Fibroblast of pulmonary artery (primary cell): ENCODE data around the gene SALL2.

Source experiments
- DNase-seq: peaks from one replicate; pipeline ENCODE4 v3.0.0-alpha.2; 2010; ENCODE audit warnings: low read depth
- H3K4me3 ChIP-seq: replicated peaks from 2 replicates; pipeline ENCODE4 v1.5.1; 2011; ENCODE audit warnings: low read depth, mild to moderate bottlenecking, control low read depth, low read length, moderate library complexity
- TF ChIP-seq, protein P1 (sequence below): IDR thresholded peaks from 2 replicates; pipeline ENCODE4 v1.5.1; 2011; ENCODE audit warnings: mild to moderate bottlenecking, control low read depth, low read length, inconsistent platforms; ENCODE audit errors: missing control alignments

The SALL2 gene

DNA sequence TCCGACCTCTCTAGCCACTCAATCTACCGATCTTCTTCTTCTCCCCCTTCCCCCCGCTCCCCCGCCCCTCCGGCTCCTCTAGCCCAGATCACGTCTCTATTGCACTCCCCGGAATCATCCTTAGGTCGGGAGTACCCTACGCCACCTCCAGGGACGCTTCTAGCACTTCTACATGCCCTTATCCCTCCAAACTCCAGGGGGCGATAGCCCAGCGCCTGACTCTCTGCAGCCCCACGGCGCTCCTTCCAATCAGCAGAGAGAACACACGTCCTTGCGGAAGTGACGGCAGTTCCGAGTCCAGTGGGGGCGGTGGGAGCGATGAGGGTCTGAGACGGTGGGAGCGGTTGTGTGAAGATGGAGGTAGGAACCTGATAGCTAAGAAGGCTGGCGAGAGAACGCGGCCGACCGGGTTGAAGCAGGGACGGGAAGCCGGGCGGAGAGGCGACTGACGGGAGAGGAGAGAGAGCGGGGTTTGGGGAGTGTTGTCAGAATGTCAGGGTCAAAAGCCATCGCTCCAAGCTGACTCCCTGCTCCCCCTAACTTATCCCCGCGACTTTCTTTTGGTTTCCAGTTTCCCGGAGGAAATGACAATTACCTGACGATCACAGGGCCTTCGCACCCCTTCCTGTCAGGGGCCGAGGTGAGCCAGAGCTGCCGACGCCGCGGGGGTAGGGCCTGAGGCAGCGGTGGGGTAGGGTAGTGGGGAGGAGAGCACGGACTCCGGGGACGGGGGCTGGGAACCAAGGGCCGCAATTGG is 49.0 kb downstream of the SALL2 start, which contains the start of the genes RAB2B and TOX4:
Gene RAB2B, minus strand, starts transcription at position 35 of the 757 bp plus-strand sequence. CDS start 87 bp downstream, outside the sequence.
Gene TOX4, plus strand, starts transcription at position 271 of the 757 bp plus-strand sequence. Its CDS starts 84 bp downstream, at position 355.
- DNase-seq = peak; percentile 99
- peak within 1 kb of the TSS; percentile 99 for H3K4me3 ChIP-seq
- TF ChIP-seq, protein P1, sequence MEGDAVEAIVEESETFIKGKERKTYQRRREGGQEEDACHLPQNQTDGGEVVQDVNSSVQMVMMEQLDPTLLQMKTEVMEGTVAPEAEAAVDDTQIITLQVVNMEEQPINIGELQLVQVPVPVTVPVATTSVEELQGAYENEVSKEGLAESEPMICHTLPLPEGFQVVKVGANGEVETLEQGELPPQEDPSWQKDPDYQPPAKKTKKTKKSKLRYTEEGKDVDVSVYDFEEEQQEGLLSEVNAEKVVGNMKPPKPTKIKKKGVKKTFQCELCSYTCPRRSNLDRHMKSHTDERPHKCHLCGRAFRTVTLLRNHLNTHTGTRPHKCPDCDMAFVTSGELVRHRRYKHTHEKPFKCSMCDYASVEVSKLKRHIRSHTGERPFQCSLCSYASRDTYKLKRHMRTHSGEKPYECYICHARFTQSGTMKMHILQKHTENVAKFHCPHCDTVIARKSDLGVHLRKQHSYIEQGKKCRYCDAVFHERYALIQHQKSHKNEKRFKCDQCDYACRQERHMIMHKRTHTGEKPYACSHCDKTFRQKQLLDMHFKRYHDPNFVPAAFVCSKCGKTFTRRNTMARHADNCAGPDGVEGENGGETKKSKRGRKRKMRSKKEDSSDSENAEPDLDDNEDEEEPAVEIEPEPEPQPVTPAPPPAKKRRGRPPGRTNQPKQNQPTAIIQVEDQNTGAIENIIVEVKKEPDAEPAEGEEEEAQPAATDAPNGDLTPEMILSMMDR = peak; percentile 99

DNA sequence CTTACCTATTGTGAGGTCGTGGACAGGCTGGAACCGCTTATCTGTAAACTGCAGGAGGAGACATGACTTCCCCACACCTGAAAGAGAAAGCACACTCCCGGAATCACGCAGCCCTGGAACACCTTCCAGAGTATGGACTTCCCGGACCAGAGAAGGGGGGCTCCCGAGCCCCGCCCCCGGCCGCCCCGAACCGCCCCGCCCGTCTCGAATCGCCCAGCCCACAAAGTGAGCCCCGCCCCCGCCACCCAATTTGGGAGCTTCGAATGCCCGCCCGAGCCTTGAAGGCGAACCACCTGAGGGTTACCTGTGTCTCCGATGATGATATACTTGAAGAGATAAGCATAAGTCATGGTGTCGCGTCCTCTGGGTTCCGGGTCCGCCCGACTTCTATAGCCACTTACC is 49.6 kb downstream of the SALL2 start:
- H3K4me3 ChIP-seq = peak overlapping the region; percentile 99
- TF ChIP-seq, protein P1 = no peak
- no peak for DNase-seq

DNA sequence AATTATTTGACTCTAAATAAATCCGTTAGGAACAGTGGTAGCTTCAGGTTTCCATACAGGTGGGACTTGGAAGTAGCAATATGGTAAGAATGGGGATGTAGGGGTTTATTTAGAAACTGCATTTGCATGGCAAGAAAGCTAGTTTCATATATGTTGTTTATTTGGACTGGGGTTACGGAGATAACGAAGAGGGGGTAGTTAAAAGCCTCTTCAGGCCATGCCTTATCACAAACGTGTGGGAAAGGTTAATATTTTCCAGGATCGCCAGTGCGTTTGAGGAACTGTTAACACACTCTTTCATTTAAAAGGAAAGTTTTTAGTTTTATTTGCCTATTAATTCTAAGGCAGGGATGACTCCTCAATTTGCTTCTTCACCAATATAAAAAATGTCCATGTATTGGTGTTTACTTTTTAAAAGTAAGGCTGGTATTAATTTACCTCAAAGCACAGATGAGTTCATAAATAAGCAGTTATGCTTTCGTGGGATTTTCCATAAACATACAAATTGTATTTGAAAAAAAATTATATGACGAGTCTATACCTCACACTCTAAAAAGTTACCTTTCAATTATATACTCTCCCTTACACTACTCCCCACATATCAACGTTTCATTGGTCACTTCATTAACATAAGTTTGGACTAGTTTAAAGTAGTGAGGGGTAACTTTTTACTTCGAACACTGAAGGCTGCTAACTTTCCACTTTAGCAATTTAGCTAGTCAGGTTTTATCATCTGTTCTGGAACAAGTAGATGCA is 50.2 kb downstream of the SALL2 start:
- TF ChIP-seq, protein P1 = no peak
- no peak for DNase-seq
- H3K4me3 ChIP-seq = peak overlapping the region; percentile 99
